Measurements from ENCODE around the gene NRXN3. TPM values are rescaled to one million over a fixed set of nuclear protein-coding genes. Genes with fewer than 3 reads are reported as not detected.

Gene NRXN3
- total RNA-seq, 1 donor from 2014 or later = 11.4 TPM

DNA sequence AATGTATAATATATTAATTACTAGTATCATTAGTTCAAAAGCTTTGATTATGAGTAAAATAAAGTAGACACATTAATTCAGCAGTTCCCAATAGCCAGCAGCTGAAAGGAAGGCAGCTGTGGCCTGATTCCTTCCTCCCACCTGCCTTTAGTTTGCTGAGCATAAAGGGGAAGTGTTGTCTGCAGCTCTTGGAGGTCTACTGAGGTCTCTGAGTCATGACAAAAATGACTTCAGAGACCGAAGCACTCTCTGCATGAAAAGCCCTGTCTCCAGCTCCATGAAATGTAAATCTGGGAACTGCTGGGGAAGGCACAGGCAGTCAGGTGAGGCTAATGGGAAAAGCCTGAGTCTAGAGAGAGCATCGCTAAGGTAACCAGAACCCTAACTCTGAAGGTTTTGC, 165.4 kb downstream of the NRXN3 start:
- no peak for DNase-seq (ENCODE audit: low spot score in 2 of 2, unreplicated experiment in 2 of 2)
- TF ChIP-seq, protein P1, sequence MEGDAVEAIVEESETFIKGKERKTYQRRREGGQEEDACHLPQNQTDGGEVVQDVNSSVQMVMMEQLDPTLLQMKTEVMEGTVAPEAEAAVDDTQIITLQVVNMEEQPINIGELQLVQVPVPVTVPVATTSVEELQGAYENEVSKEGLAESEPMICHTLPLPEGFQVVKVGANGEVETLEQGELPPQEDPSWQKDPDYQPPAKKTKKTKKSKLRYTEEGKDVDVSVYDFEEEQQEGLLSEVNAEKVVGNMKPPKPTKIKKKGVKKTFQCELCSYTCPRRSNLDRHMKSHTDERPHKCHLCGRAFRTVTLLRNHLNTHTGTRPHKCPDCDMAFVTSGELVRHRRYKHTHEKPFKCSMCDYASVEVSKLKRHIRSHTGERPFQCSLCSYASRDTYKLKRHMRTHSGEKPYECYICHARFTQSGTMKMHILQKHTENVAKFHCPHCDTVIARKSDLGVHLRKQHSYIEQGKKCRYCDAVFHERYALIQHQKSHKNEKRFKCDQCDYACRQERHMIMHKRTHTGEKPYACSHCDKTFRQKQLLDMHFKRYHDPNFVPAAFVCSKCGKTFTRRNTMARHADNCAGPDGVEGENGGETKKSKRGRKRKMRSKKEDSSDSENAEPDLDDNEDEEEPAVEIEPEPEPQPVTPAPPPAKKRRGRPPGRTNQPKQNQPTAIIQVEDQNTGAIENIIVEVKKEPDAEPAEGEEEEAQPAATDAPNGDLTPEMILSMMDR (IDR thresholded peaks at IDR 0.05; ENCODE audit: unreplicated experiment) = no peak
- no peak overlapping the region for H3K4me3 Mint-ChIP-seq
- H3K4me1 Mint-ChIP-seq = no peaks in the 10 kb centered on the region
- H3K27ac Mint-ChIP-seq = no peak overlapping the region
- H3K9me3 Mint-ChIP-seq = no peaks in the 10 kb centered on the region
- peaks cover 8% of the 10 kb centered on the region for H3K27me3 Mint-ChIP-seq (ENCODE audit: low read depth)
- no peaks in the 10 kb centered on the region for H3K36me3 Mint-ChIP-seq

DNA sequence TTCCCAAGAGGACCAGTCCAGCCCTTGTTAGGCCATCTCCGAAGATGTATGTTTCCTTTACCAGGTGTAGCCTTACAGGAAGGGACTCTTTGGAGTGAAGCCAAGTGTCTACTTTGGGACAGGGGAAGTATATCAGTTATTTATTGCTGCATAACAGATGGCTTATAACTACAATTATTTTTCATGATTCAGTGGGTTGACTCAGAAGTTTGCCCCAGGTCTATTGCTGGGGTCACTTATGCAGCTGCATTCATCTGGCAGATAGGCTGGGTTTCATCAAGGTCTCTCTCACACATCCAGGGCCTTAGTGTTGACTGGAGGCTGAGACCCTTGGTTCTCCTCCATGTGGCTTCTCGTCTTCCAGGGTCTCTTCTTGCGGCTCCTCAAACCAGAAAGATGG, 170.1 kb downstream of the NRXN3 start:
- Mint-ChIP-seq H3K27ac (no peak overlapping the region), H3K27me3 (ENCODE audit: low read depth) (peaks cover 14% of the 10 kb centered on the region), H3K4me3 (no peak overlapping the region), H3K9me3 (no peaks in the 10 kb centered on the region), H3K4me1 (no peaks in the 10 kb centered on the region), H3K36me3 (no peaks in the 10 kb centered on the region)
- TF ChIP-seq, protein P1 (IDR thresholded peaks at IDR 0.05; ENCODE audit: unreplicated experiment) = no peak
- no peak for DNase-seq (ENCODE audit: low spot score in 2 of 2, unreplicated experiment in 2 of 2)

DNA sequence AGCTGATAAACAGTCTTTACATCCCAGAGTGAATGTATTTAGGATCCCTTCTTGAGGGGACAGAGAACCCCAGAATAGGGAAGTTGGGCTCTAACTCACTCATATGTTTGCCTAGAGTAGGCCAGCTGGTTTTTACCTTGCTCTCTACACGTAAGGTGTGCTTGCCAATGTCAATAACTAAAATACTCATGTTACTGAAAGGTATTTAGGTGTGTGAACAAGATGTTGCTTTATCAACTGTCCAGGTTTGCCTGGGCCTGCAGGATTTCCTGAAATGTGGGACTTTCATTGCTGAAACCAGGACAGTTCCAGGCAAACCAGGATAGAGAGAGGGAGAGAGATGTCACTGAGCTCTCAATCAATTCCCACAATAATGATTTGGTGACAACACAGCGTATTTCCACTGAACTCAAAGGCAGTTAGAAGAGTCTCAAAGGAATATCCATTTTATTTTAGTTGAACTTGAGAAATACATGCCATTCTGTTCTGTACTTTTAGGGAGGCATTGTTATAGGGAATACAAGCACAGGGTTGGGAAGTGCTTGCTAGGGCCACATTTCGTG, 171.7 kb downstream of the NRXN3 start:
- H3K9me3 Mint-ChIP-seq = no peaks in the 10 kb centered on the region
- peaks cover 22% of the 10 kb centered on the region for H3K27me3 Mint-ChIP-seq (ENCODE audit: low read depth)
- H3K27ac Mint-ChIP-seq = no peak overlapping the region
- H3K4me3 Mint-ChIP-seq = no peak overlapping the region
- no peaks in the 10 kb centered on the region for H3K4me1 Mint-ChIP-seq
- TF ChIP-seq, protein P1 (IDR thresholded peaks at IDR 0.05; ENCODE audit: unreplicated experiment) = no peak
- DNase-seq (ENCODE audit: low spot score in 2 of 2, unreplicated experiment in 2 of 2) = no peak
- no peaks in the 10 kb centered on the region for H3K36me3 Mint-ChIP-seq

GRCh38 chr14:78342879-78343278, 172.7 kb downstream of the NRXN3 start:
- H3K27ac Mint-ChIP-seq = no peak overlapping the region
- H3K4me3 Mint-ChIP-seq = no peak overlapping the region
- no peaks in the 10 kb centered on the region for H3K4me1 Mint-ChIP-seq
- TF ChIP-seq, protein P1 (IDR thresholded peaks at IDR 0.05; ENCODE audit: unreplicated experiment) = no peak
- no peaks in the 10 kb centered on the region for H3K9me3 Mint-ChIP-seq
- H3K27me3 Mint-ChIP-seq (ENCODE audit: low read depth) = peaks cover 19% of the 10 kb centered on the region
- no peaks in the 10 kb centered on the region for H3K36me3 Mint-ChIP-seq
- DNase-seq (ENCODE audit: low spot score in 2 of 2, unreplicated experiment in 2 of 2) = no peak

- no peaks in the 10 kb centered on the region for H3K36me3 Mint-ChIP-seq
- no peaks in the 10 kb centered on the region for H3K9me3 Mint-ChIP-seq
- no peaks in the 10 kb centered on the region for H3K4me1 Mint-ChIP-seq
- H3K27me3 Mint-ChIP-seq (ENCODE audit: low read depth) = peaks cover 21% of the 10 kb centered on the region
- no peak for DNase-seq (ENCODE audit: low spot score in 2 of 2, unreplicated experiment in 2 of 2)
- TF ChIP-seq, protein P1 (IDR thresholded peaks at IDR 0.05; ENCODE audit: unreplicated experiment) = no peak
- H3K4me3 Mint-ChIP-seq = no peak overlapping the region
- H3K27ac Mint-ChIP-seq = no peak overlapping the region
Observed at GRCh38 chr14:78344290-78344689, 174.1 kb downstream of the NRXN3 start.

All from mesothelial cell of epicardium (in vitro differentiated cells).